Adrenal gland (tissue), 12 donors: ENCODE data around the gene LRP1. TPM values are rescaled to one million over a fixed set of nuclear protein-coding genes. Genes with fewer than 3 reads are reported as not detected.

ENCODE experiments used
- DNase-seq, 7 donors: peaks; one replicate each; pipeline ENCODE4 v3.0.0-alpha.2; 2019 to 2020
- H3K27ac ChIP-seq, 5 donors: fragments of 200-600 bp; sonication (generic) in 4 of 5; 1 replicate in 3 of 5; 2 replicates in 2 of 5; pipeline versions ENCODE4 v1.5.1 to v1.8.0; 2016 to 2020; ENCODE audit warnings: mild to moderate bottlenecking in 1 of 5
- H3K27me3 ChIP-seq: fragments of 200-600 bp; 2 replicates; pipeline ENCODE4 v1.8.0; 2021
- H3K36me3 ChIP-seq, 2 donors: fragments of 200-600 bp; replicated peaks in 1 of 2; 1 replicate in 1 of 2; 2 replicates in 1 of 2; pipeline versions ENCODE4 v1.5.1 to v1.8.0; 2018 to 2022
- H3K4me1 ChIP-seq, 2 donors: fragments of 200-600 bp; replicated peaks in 1 of 2; 1 replicate in 1 of 2; 2 replicates in 1 of 2; pipeline versions ENCODE4 v1.5.1 to v1.8.0; 2018 to 2021
- H3K4me3 ChIP-seq, 4 donors: fragments of 200-600 bp; sonication (generic) in 3 of 4; one replicate each; pipeline ENCODE4 v1.5.1; 2016 to 2018
- H3K9me3 ChIP-seq, 3 donors: fragments of 200-600 bp; sonication (generic) in 1 of 3; replicated peaks in 1 of 3; 1 replicate in 2 of 3; 2 replicates in 1 of 3; pipeline versions ENCODE4 v1.5.1 to v1.8.0; 2016 to 2021
- POLR2A ChIP-seq, 2 donors: fragments of 450-650 bp; IDR thresholded peaks; one replicate each; pipeline ENCODE4 v1.6.1; 2017; ENCODE audit warnings: antibody characterized with exemption in 2 of 2, mild to moderate bottlenecking in 2 of 2, moderate library complexity in 1 of 2
- WGBS, 4 donors: extraction: QIAGEN DNeasy Blood & Tissue Kit in 2 of 4; methylation state at CpG; one replicate each; pipeline versions ENCODE4 v1.1.5 to v1.1.7; 2013 to 2017; 5-methylcytosine and 5-hydroxymethylcytosine counted together
- intact Hi-C, 2 donors: fragments of 100-400 bp; cut with DNase I; formaldehyde crosslinking; loops; one replicate each; pipeline versions ENCODE4 v1.14.1 to v1.15.0; 2022 to 2023
- polyA plus RNA-seq, 3 donors: library from polyadenylated mRNA; stranded (reverse); fragments of 200-250 nt in 2 of 3; fragments of 350-450 nt in 1 of 3; fragmentation: Illumina TruSeq in 1 of 3; extraction: RNeasy Lipid Tissue Mini Kit (QIAGEN cat#74804) in 1 of 3; gene quantifications; one replicate each; pipeline ENCODE4 v1.2.3, GENCODE V29; 2013 to 2014
- total RNA-seq, 9 donors: library from RNA; depleted of rRNA in 4 of 9; stranded (reverse); fragments of >200 nt in 4 of 9; fragments of 120-200 nt in 1 of 9; fragmentation: NEBNext Ultra II Directional in 1 of 9; extraction: Animal tissue kit (Norgen Biotek cat#: 25700) in 1 of 9; gene quantifications; one replicate each; pipeline versions ENCODE4 v1.1.0 to v1.2.4, GENCODE V29; 2013 to 2023
- TF ChIP-seq, protein P1 (sequence below), 6 experiments: fragments of 450-650 bp in 4 of 6; fragments of 200-600 bp in 2 of 6; sonication (generic) in 1 of 6; IDR thresholded peaks; 1 replicate in 5 of 6; 2 replicates in 1 of 6; pipeline versions ENCODE4 v1.5.1 to v1.8.0; 2016 to 2021; ENCODE audit warnings: antibody characterized with exemption in 6 of 6, mild to moderate bottlenecking in 2 of 6, moderate library complexity in 1 of 6
- donor health status: healthy with polysubstance abuse.
- donor health status: Bipolar disorder and iron deficiency.
- donor health status: DM: yes; HTN: yes; CAD: no.
- donor health status: DM: no; HTN: no; CAD: no.
- donor health status: DM: no; HTN: no; CAD: no.
- donor health status: DM: yes; HTN: yes; CAD: no.

Gene LRP1
- total and polyA plus RNA-seq, 12 donors = 18.4 to 307 (median 138) TPM

GRCh38 chr12:57191410-57191809, 63.1 kb downstream of the LRP1 start:
- WGBS, 4 donors = 91 to 94% (median 93%) methylated on average over 7 to 11 of the region's 11 CpGs
- H3K27me3 ChIP-seq = no peaks in the 10 kb centered on the region
- no peak overlapping the region for H3K27ac ChIP-seq
- no peaks in the 10 kb centered on the region for H3K4me1 ChIP-seq
- TF ChIP-seq, protein P1, sequence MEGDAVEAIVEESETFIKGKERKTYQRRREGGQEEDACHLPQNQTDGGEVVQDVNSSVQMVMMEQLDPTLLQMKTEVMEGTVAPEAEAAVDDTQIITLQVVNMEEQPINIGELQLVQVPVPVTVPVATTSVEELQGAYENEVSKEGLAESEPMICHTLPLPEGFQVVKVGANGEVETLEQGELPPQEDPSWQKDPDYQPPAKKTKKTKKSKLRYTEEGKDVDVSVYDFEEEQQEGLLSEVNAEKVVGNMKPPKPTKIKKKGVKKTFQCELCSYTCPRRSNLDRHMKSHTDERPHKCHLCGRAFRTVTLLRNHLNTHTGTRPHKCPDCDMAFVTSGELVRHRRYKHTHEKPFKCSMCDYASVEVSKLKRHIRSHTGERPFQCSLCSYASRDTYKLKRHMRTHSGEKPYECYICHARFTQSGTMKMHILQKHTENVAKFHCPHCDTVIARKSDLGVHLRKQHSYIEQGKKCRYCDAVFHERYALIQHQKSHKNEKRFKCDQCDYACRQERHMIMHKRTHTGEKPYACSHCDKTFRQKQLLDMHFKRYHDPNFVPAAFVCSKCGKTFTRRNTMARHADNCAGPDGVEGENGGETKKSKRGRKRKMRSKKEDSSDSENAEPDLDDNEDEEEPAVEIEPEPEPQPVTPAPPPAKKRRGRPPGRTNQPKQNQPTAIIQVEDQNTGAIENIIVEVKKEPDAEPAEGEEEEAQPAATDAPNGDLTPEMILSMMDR (IDR thresholded peaks at IDR 0.05) = no peak
- no peak for TF ChIP-seq POLR2A (IDR thresholded peaks at IDR 0.05)
- H3K36me3 ChIP-seq = peaks cover 0 to 86% of the 10 kb centered on the region in 2 donors
- intact Hi-C loops = no loop called here
- no peak overlapping the region for H3K4me3 ChIP-seq
- DNase-seq = no peak
- no peaks in the 10 kb centered on the region for H3K9me3 ChIP-seq

GRCh38 chr12:57192920-57193319, 64.6 kb downstream of the LRP1 start:
- DNase-seq = no peak
- H3K9me3 ChIP-seq = no peaks in the 10 kb centered on the region
- WGBS, 4 donors = 84 to 90% (median 85%) methylated on average over 8 to 16 of the region's 16 CpGs
- H3K4me3 ChIP-seq = no peak overlapping the region
- intact Hi-C loops = no loop called here
- no peaks in the 10 kb centered on the region for H3K4me1 ChIP-seq
- no peak overlapping the region for H3K27ac ChIP-seq
- no peak for TF ChIP-seq POLR2A (IDR thresholded peaks at IDR 0.05)
- TF ChIP-seq, protein P1 (IDR thresholded peaks at IDR 0.05) = no peak
- H3K36me3 ChIP-seq = peaks cover 0 to 86% of the 10 kb centered on the region in 2 donors
- H3K27me3 ChIP-seq = no peaks in the 10 kb centered on the region

DNA sequence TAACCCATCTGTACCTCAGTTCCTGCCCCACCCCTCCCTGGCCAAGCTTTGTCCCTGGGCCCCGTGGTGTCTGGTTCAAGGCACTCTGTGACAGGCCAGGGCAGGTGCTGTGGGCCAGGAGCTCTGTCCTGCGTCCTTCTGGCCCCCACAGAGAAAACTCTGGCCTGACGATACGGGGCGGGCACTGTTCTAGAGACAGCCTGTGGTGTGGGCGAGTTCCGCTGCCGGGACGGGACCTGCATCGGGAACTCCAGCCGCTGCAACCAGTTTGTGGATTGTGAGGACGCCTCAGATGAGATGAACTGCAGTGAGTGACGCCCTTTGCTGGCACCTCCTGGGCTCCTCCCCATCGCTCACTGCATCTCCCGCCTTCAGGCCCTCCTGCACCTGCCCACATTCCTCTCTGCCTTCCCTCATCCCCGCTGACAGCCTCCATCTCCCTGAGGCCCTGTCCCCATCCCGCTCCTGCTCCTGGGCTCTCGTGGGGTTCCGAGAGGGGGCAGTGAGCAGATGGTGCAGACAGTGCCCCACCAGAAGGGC, 65.5 kb downstream of the LRP1 start:
- H3K4me1 ChIP-seq = no peaks in the 10 kb centered on the region
- TF ChIP-seq, protein P1 (IDR thresholded peaks at IDR 0.05) = no peak
- WGBS, 4 donors = 89 to 98% (median 91%) methylated on average over 4 to 19 of the region's 19 CpGs
- H3K27ac ChIP-seq = no peak overlapping the region
- no peaks in the 10 kb centered on the region for H3K27me3 ChIP-seq
- no peak for DNase-seq
- intact Hi-C loops = no loop called here
- no peak overlapping the region for H3K4me3 ChIP-seq
- H3K9me3 ChIP-seq = no peaks in the 10 kb centered on the region
- peaks cover 0 to 92% of the 10 kb centered on the region in 2 donors for H3K36me3 ChIP-seq

- no peaks in the 10 kb centered on the region for H3K9me3 ChIP-seq
- TF ChIP-seq, protein P1 (IDR thresholded peaks at IDR 0.05) = no peak
- H3K36me3 ChIP-seq = peaks cover 0 to 92% of the 10 kb centered on the region in 2 donors
- H3K27ac ChIP-seq = no peak overlapping the region
- no peaks in the 10 kb centered on the region for H3K27me3 ChIP-seq
- no peaks in the 10 kb centered on the region for H3K4me1 ChIP-seq
- DNase-seq = no peak
- intact Hi-C loops = no loop called here
- H3K4me3 ChIP-seq = no peak overlapping the region
- 86 to 100% (median 91%) methylated on average over 3 to 18 of the region's 18 CpGs for WGBS, 4 donors
Observed at GRCh38 chr12:57194253-57194652, 66.0 kb downstream of the LRP1 start.
